GM19468 (cell line): Measurements from ENCODE around the gene LZTS3.

ENCODE experiments used
- ATAC-seq: cut with Tn5 transposase; IDR thresholded peaks from one replicate; pipeline ENCODE4 v1.9.1; 2021; ENCODE audit warnings: mild to moderate bottlenecking, moderate library complexity, moderate number of reproducible peaks; ENCODE audit not compliant: unreplicated experiment; ENCODE audit errors: extremely low read depth

LZTS3 gene

GRCh38 chr20:3168829-3169590 is 4.3 kb downstream of the LZTS3 start:
- no peak for ATAC-seq

DNA sequence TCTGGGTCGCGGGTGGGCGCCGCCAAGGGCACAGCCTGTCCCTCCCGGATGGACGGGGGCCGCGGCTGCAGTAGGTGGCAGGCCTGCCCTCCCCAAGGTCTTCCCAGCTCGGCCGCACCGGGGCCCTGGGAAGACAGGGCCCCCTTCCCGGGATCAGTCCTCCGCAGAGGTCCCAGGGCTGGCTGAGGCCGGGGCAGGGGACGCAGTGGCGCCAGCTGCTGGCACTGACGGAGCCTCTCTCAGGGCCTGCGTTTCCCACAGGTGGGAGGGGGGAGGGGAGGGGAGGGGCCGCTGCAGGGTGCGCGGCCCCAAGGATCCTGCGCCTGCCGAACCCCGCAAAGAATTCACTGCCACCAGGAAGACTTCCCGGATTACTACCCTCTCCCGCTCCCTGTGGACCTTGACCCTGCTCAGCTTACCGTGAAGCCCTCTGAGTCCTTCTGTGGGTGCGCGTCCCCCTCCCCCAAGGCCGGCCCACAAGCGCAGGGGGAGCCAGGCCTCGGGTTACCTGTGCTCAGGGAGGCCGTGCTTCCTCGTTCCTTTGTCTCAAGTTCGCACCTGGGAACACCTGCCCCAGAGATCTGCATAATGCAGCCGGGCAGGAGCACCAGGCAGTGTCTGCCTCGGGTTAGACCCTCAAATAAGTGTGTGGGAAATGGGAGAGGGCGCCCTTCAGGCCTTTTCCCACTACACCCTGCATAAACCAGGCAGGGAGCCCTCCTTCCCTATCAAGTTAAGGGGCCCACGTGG is 5.1 kb downstream of the LZTS3 start:
- no peak for ATAC-seq

GRCh38 chr20:3167738-3168078 is 5.6 kb downstream of the LZTS3 start:
- ATAC-seq = no peak

GRCh38 chr20:3166913-3167342 is 6.4 kb downstream of the LZTS3 start:
- no peak for ATAC-seq

DNA sequence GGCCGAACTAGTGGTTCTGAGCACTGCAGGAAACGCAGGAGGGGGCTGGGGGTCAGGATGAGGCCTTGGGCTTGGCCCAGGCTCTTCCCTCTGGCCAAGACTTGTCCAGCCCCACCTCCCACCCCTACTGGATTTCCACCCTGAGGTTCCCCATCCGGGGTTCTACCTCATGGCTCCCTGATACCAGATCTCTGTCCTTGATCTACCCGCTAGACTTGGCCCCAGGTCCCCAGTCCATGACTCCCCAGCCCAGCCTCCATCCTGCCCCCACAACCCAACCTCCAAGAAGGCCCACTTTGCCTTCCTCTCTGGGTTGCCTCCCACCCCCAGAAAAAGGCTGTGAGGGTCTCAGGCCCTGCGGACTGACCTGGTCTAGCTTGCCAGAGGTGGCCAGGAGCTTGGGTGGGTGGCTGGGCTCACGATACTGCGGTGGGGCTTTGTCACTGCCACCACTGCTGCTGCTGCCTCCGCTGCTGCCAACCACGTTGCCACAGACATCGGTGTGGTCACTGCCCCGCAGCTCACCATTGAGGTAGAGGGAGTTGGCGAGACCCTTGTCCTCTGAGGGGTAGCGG is 6.9 kb downstream of the LZTS3 start:
- no peak for ATAC-seq

- ATAC-seq = no peak
Measured at GRCh38 chr20:3165473-3166337, 7.6 kb downstream of the LZTS3 start.

GRCh38 chr20:3164763-3165410 is 8.5 kb downstream of the LZTS3 start:
- ATAC-seq = no peak

DNA sequence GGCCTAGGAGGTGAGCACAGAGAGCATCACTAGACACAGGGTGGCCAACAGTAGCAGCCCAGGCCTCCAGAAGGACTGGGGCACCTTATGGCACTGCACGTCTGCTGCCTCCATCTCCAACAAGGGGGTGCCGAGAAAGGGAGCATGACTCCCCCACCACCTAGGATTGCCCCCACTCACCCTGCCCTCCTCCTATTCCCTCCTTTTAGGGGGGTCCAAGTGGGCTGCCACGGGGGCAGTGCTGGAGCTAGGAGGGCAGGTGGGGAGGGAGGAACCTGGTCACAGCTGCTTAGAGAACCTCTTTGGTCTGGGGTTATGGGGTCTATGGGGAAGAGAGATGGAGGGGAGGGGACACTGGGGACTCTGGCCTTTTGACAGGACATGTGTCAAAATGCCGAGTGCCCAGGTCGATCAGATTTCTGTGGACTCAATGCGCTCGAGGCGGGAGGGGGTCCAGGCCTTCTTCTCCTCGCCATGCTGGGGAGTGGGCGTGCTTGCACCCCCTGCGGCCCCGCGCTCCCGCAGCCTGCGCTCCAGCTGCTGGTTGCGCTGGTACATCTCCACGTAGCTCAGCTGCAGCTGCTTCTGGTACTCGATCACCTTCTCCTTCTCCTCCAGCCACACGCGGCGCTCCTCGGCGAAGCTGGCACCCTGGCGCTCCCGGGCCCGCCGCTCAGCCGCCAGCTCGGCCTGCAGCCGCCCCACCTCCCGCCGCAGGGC is 9.1 kb downstream of the LZTS3 start:
- ATAC-seq = no peak

DNA sequence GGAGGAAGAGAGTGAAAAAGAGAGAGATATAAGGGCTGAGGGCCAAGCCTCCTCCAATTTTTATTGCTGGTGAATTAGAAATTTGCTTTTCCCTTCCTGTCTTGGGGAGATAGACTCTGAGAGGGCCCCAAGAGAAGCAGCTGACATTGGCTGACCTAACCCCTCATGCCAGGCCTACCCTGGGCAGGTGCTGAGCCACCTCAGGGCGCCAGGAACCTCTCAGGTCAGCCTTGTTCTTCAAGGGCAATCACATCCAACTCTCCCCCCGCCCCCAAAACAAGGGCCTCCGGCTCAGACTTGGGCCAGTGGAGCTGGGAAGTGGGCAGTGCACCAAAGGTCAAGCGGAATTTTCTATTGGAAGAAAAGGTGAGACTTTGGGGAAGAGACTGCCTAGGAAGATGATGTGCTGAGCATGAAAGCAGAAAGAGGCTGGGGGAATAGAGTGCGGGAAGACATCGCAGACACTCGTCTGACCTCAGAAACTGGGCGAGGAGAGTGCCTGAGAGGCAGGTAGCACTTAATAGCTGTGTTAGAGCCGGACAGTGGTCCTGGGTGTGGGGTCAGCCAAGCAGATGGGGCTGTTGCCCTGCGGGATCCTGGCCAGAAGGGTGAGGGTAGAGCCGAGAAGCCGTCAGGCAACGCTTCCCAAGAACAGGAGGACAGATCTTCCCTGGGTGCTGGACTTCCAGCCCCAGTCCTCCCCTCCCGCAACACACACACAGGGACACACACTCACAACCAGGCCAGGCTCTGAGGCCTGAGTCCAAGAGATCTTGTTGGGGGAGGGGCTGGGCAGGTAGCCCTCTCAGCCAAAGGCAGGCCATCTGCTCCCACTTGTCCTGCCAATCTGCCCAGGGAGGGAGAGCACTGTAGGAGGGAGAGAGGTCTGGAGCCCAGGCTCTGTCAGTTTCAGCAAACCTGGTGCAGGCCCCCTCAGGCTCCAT is 10.0 kb downstream of the LZTS3 start:
- no peak for ATAC-seq

- no peak for ATAC-seq
Measured at GRCh38 chr20:3162080-3162611, 11.2 kb downstream of the LZTS3 start.

DNA sequence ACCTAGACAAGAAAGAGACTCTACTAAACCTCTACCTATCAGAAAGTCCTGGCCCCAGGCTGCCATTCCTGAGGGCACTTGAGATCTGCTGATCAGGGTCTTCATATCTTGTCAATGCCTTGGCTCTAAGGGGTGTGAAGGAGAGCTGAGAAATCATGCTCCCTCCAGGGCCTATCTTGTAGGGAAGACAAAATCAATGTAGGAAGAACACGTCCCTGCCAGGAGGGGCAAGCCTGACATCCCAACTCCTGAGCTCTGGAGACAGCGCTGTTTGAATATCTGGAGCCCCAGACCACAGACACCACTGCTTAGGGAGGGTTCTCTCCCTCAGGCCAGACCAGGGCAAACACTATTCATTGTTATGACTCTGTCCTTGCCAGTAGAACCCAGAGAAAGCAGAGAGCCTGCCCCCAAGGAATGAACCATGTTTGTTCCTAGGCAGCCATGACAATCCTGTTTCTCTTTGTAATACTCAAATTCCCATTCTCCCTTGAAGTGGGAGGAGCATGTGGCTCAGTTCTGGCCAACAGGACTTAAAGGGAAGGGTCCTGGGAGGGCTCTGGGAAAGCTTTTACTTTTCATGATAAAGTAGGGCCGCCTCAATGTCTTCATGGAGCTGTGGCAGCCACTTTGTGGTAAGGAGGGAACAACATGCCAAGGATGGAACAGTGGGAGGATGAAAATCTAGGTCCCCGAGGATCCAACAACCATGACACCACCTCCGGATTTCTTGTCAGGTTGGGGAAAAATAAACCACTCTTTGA is 11.9 kb downstream of the LZTS3 start:
- no peak for ATAC-seq

DNA sequence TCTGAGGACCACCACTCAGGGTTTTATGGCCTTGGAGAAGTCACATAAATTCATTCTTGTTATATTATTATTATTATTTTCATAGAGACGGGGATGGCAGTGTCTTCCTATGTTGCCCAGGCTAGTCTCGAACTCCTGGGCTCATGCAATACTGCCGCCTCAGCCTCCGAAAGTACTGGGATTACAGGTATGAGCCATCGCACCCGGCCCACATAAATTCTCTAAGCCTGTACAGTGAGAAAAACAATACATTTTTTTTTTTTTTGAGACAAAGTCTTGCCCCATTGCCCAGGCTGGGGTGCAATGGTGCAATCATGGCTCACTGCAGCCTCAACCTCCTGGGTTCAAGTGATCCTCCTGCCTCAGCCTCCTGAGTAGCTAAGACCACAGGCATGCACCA is 12.9 kb downstream of the LZTS3 start:
- no peak for ATAC-seq

- no peak for ATAC-seq
Measured at GRCh38 chr20:3158968-3159431, 14.3 kb downstream of the LZTS3 start.

DNA sequence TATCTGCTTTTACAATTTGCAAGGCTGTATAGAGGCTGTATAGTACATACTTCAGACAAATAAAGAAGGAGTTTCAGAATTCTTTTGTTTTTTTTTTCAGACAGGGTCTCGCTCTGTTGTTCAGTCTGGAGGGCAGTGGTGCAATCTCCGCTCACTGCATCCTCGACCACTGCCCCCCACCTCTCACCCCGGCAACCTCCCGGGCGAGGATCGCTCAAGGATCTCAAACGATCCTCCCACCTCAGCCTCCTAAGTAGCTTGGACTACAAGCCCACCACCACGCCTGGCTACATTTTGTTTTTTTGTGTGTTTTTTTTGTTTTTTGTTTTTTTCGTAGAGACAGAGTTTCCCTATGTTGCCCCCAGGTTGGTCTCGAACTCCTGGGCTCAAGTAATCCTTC is 15.5 kb downstream of the LZTS3 start:
- ATAC-seq = no peak

DNA sequence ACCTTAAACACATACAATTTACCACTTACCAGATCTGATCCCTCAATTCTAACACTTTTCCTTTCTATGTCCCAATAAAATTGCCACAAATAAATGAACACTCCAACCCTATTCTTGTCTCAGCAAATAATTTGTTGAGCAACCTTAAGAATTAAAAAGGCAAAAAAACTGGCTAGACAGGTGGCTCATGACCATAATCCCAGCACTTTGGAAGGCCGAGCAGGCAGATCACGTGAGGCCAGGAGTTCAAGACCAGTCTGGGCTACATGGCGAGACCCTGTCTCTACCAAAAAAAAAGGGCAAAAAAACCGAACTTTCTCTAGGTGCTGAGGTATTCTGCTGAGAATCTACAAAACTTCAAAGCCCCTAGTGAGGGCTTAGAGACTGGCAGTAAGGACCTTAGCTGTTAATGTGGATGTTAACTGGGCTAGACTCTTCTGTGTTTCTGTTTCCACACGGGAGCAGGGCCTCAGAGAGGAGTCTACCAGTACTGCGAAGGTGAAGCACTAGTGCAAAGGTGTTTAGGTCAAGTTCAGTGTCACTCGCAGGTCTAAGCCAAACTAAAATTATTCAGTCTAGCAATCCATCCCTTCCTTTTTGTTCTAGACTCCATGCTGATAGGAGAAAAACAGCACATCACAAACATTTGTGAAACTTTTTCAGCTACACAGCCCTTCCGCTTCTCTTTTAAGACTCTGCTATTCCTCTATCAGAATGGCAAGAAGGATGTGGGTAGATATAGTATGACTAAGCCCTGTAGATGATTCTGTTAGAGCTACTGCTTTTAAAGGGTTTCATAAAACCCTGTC is 16.3 kb downstream of the LZTS3 start:
- peak; percentile 38 for ATAC-seq

GRCh38 chr20:3152057-3152644 is 21.2 kb downstream of the LZTS3 start:
- peak; percentile 41 for ATAC-seq
